Measurements from ENCODE around the gene ANKRD52.

The ANKRD52 gene

GRCh38 chr12:56241424-56242303 is 16.5 kb downstream of the ANKRD52 start:
- no peak for DNase-seq (ENCODE audit: low spot score)

- DNase-seq (ENCODE audit: low spot score), result no peak
Observed at GRCh38 chr12:56237552-56237951, 20.6 kb downstream of the ANKRD52 start.

- no peak for DNase-seq (ENCODE audit: low spot score)
Observed at GRCh38 chr12:56236985-56237384, 21.2 kb downstream of the ANKRD52 start.

GRCh38 chr12:56236091-56236490 is 22.1 kb downstream of the ANKRD52 start:
- no peak for DNase-seq (ENCODE audit: low spot score)

GRCh38 chr12:56234746-56235436 is 23.3 kb downstream of the ANKRD52 start:
- DNase-seq (ENCODE audit: low spot score), result no peak

- DNase-seq (ENCODE audit: low spot score), result no peak
Observed at GRCh38 chr12:56231184-56231582, 27.0 kb downstream of the ANKRD52 start.

GRCh38 chr12:56230432-56231183 is 27.6 kb downstream of the ANKRD52 start:
- no peak for DNase-seq (ENCODE audit: low spot score)

GRCh38 chr12:56229916-56230431 is 28.2 kb downstream of the ANKRD52 start, which contains the start of gene SLC39A5:
Gene SLC39A5, plus strand, starts transcription at chr12:56230051. Its CDS starts 1,224 bp downstream, at chr12:56231275.
- no peak for DNase-seq (ENCODE audit: low spot score)

- DNase-seq (ENCODE audit: low spot score), result no peak
Observed at GRCh38 chr12:56229082-56229481, 29.1 kb downstream of the ANKRD52 start.

GRCh38 chr12:56224954-56225353 is 33.2 kb downstream of the ANKRD52 start:
- no peak for DNase-seq (ENCODE audit: low spot score)

GRCh38 chr12:56224102-56224701 is 34.0 kb downstream of the ANKRD52 start, which contains the start of gene NABP2:
Gene NABP2, plus strand, starts transcription at chr12:56224342. Its CDS starts 515 bp downstream, at chr12:56224857.
- DNase-seq (ENCODE audit: low spot score), result peak; percentile 94

- no peak for DNase-seq (ENCODE audit: low spot score)
Observed at GRCh38 chr12:56223571-56224101, 34.5 kb downstream of the ANKRD52 start.

- no peak for DNase-seq (ENCODE audit: low spot score)
Observed at GRCh38 chr12:56222531-56222895, 35.7 kb downstream of the ANKRD52 start.

GRCh38 chr12:56221757-56222530 is 36.2 kb downstream of the ANKRD52 start, which contains the start of gene RNF41:
Gene RNF41, minus strand, starts transcription at chr12:56221922. Its CDS starts 7,875 bp downstream, at chr12:56214047.
- DNase-seq (ENCODE audit: low spot score), result peak; percentile 90

GRCh38 chr12:56221232-56221756 is 36.9 kb downstream of the ANKRD52 start:
- no peak for DNase-seq (ENCODE audit: low spot score)

- DNase-seq (ENCODE audit: low spot score), result no peak
Observed at GRCh38 chr12:56220611-56221231, 37.5 kb downstream of the ANKRD52 start.

GRCh38 chr12:56219840-56220239 is 38.3 kb downstream of the ANKRD52 start:
- DNase-seq (ENCODE audit: low spot score), result no peak

GRCh38 chr12:56216461-56216860 is 41.7 kb downstream of the ANKRD52 start:
- DNase-seq (ENCODE audit: low spot score), result no peak

- no peak for DNase-seq (ENCODE audit: low spot score)
Observed at GRCh38 chr12:56213878-56214277, 44.3 kb downstream of the ANKRD52 start.

- DNase-seq (ENCODE audit: low spot score), result no peak
Observed at GRCh38 chr12:56212361-56212760, 45.8 kb downstream of the ANKRD52 start.
